GM21528 (cell line): ENCODE results near the gene STOM.

Experiments used
- ATAC-seq: cut with Tn5 transposase; IDR thresholded peaks from one replicate; pipeline ENCODE4 v1.9.1; 2021; ENCODE audit warnings: mild to moderate bottlenecking, moderate library complexity; ENCODE audit not compliant: unreplicated experiment, low FRiP score

STOM gene

GRCh38 chr9:121323449-121324151, 46.5 kb downstream of the STOM start:
- no peak for ATAC-seq

- no peak for ATAC-seq
Observed at GRCh38 chr9:121322737-121323448, 47.2 kb downstream of the STOM start.

GRCh38 chr9:121322037-121322736, 47.9 kb downstream of the STOM start:
- ATAC-seq: no peak

GRCh38 chr9:121321016-121321503, 49.0 kb downstream of the STOM start:
- no peak for ATAC-seq

- ATAC-seq: no peak
Observed at GRCh38 chr9:121319383-121319780, 50.7 kb downstream of the STOM start.

GRCh38 chr9:121318631-121319382, 51.2 kb downstream of the STOM start:
- no peak for ATAC-seq

- no peak for ATAC-seq
Observed at GRCh38 chr9:121317737-121318630, 52.1 kb downstream of the STOM start.

- ATAC-seq: no peak
Observed at GRCh38 chr9:121316852-121317373, 53.1 kb downstream of the STOM start.

- ATAC-seq: no peak
Observed at GRCh38 chr9:121316378-121316777, 53.7 kb downstream of the STOM start.

- ATAC-seq: no peak
Observed at GRCh38 chr9:121313458-121314152, 56.4 kb downstream of the STOM start.

GRCh38 chr9:121312169-121312568, 57.9 kb downstream of the STOM start:
- ATAC-seq: no peak

GRCh38 chr9:121310571-121310970, 59.5 kb downstream of the STOM start:
- no peak for ATAC-seq

GRCh38 chr9:121309833-121310425, 60.1 kb downstream of the STOM start:
- ATAC-seq: no peak

- no peak for ATAC-seq
Observed at GRCh38 chr9:121309171-121309570, 60.9 kb downstream of the STOM start.

- ATAC-seq: no peak
Observed at GRCh38 chr9:121308765-121309164, 61.3 kb downstream of the STOM start.

- ATAC-seq: no peak
Observed at GRCh38 chr9:121307976-121308375, 62.1 kb downstream of the STOM start.

- no peak for ATAC-seq
Observed at GRCh38 chr9:121305269-121305994, 64.6 kb downstream of the STOM start.

GRCh38 chr9:121304707-121305106, 65.3 kb downstream of the STOM start:
- ATAC-seq: no peak
